D721Med (cell line): ENCODE data around the gene SLC6A19.

ENCODE experiments used
- DNase-seq: peaks from one replicate; pipeline ENCODE4 v3.0.0; 2011; ENCODE audit warnings: low spot score; ENCODE audit not compliant: insufficient read length
- FAIRE-seq: peaks from 2 replicates; lab custom pipeline; 2011; peaks lifted over from hg19 to GRCh38; lab: Jason Lieb, UNC
- TF ChIP-seq, protein P1 (sequence below): IDR thresholded peaks from 2 replicates; pipeline ENCODE4 v1.5.1; 2012; ENCODE audit warnings: mild to moderate bottlenecking, control low read depth; ENCODE audit not compliant: insufficient read depth; ENCODE audit errors: missing control alignments

Gene SLC6A19

DNA sequence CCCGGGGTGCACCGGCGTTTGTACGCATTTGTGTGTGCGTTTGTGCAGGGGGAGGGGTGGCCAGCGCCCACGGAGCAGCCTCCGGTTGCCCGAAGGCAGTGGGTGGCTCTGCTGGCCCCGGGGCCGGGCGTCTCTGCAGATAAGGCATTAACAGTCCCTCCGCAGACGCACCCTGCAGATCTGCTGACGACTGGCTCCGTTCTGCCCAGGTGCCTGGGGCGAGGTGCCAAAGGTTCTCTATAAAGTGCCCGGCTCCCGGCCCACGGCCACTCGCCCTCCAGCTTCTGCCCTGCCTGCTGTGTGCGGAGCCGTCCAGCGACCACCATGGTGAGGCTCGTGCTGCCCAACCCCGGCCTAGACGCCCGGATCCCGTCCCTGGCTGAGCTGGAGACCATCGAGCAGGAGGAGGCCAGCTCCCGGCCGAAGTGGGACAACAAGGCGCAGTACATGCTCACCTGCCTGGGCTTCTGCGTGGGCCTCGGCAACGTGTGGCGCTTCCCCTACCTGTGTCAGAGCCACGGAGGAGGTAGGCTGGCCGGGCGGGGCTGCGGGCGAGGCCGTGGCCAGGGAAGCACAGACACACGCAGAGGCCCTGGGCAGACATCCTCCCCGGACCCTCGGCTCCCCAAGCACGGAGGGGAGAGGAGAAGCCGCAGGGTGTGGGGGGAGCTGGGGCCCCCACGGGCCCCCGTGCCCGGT lies at the start of gene SLC6A19:
SLC6A19 (plus strand) TSS at position 269 of the 699 bp plus-strand sequence; CDS start at position 325, 56 bp downstream.
- DNase-seq (no peak), FAIRE-seq (no peak)
- TF ChIP-seq, protein P1, sequence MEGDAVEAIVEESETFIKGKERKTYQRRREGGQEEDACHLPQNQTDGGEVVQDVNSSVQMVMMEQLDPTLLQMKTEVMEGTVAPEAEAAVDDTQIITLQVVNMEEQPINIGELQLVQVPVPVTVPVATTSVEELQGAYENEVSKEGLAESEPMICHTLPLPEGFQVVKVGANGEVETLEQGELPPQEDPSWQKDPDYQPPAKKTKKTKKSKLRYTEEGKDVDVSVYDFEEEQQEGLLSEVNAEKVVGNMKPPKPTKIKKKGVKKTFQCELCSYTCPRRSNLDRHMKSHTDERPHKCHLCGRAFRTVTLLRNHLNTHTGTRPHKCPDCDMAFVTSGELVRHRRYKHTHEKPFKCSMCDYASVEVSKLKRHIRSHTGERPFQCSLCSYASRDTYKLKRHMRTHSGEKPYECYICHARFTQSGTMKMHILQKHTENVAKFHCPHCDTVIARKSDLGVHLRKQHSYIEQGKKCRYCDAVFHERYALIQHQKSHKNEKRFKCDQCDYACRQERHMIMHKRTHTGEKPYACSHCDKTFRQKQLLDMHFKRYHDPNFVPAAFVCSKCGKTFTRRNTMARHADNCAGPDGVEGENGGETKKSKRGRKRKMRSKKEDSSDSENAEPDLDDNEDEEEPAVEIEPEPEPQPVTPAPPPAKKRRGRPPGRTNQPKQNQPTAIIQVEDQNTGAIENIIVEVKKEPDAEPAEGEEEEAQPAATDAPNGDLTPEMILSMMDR, result no peak

DNA sequence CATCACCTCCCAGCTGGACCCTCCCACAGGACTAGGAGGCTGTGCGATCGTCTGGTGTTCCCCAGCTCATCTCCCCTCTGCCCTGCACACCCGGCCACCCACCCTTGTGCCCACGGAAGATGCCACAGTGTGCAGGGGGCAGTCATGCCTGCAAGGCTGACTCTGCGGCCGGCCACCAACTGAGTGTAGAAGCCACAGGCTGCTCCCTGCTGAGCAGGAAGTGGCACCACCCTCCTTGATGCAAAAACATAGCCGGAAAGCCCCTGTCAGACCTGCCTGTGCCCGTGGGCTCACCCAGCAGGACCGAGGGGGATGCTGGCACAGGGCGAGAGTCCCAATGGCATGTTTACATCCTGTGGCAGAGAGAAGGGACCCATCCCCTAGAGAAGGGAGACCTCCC lies 49.2 kb upstream of the SLC6A19 start:
- TF ChIP-seq, protein P1, result no peak
- DNase-seq, result no peak
- no peak for FAIRE-seq

DNA sequence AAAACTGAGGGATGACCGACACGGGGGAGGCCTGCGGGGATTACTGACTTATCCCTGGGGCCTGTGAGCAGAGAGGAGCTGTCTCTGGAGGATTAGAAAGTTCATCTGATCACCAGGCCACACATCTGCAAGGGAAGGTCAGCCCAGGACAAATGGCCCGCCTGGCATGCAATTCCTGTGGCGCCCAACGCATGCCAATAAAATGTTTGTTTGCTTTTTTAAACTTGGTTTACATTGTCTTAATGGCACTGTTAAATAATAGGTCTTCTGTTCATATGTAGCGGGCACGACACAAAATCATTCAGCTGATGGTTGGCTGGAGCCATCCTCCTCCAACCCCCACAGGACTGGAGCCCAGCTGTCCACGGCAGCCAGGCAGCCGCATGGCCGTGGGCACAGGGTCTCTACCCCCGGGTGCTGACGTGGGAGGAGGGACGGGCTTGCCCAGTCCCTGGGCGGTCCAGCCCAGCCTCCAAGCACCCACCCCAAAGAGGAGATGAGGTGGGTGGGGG lies 48.6 kb upstream of the SLC6A19 start:
- DNase-seq (peak; percentile 86), FAIRE-seq (no peak)
- TF ChIP-seq, protein P1, result no peak

DNA sequence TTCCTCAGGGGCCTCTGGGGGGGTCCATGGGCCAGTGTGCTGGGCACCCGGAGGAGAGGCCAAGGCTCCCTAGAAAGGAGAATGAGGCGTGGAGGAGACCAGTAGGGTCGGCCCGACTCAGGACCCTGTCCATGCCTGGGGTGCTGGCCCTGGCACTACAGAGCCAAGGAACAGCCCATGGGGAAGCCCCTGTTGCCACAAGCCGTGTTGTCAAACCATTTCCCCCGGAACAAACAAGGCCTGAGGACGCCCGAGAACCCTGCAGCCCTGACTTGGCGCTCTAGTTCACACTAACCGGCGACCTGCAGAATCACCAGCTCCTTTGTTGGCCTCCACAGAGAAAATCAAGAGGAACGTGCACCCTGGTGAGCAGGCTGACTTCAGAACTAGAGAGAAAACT lies 48.0 kb upstream of the SLC6A19 start:
- FAIRE-seq (no peak), DNase-seq (no peak)
- TF ChIP-seq, protein P1, result no peak

DNA sequence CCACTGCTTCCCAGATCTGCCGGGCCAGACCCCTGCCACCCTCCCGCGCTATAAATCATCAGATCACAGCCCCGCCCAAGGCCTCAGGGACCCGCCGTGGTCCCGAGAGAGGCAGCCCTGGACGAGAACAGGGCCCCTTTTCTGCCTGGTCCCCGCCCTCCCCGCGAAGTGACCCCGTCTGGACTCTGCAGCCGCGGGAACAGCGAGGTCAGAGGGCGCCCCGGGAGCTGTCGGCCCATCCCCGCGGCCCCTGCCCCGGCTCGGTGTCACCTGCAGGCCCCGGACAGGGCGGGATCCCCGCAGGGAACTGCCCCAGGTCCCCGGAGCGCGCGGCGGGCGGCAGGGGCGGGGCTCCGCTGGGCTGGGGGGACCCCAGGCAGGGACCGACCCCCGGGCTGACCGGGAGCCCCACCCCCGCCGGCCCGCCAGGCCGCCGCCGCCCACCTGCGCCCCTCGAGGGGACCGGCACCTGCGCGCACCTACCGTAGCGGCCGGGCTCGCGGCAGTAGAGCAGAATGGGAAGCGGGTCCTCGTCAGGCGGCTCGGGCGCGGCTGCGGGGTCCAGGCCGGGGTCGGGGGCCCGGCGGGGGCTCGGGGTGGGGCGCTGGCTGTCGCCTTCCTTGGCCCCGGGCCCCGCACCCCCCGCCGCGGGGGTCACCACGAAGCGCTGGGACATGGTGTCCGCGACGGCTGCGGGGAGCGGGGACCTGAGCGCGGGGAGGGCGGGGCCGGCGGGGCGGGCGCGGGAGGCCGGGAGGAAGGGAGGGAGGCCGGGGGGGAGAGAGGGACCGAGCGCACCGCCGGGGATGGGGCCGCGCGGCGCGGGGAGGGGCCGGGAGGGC lies 46.0 kb upstream of the SLC6A19 start:
- FAIRE-seq, result no peak
- DNase-seq, result no peak
- TF ChIP-seq, protein P1, result no peak

DNA sequence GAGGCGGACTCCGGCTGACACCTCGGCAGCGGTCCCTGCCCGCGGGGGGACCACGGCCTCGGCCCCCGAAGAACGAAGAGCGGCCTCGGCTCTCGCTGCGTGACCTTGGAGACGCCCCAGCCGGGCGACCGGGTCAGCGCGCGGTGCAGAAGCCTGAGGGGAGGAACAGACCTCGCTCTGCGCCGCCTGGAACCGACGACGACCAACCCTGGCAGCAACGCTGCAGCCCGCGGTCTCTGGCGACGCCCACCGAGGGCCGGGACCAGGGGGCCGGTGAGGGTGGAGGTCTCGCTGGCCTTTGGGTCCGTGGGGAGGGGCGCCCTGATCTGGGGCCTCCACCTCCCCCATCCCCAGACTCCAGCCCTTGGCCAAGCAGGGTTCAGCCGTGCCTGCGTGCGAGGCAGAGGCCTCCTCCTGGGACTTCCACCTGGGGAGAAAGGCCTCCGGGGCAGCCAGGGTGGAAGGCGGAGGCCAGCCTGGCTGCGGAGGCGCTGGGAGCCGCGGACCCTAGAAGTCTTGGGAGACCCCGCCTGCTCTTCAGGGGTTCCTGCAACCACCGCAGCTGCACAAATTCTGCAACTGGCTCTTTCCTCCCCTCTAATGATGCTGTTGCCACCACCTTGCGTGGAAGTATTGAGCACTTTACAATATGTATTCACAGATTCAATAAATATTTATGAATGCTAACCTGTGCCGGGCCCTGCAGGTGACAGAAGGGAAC lies 45.2 kb upstream of the SLC6A19 start:
- TF ChIP-seq, protein P1, result no peak
- no peak for FAIRE-seq
- no peak for DNase-seq
